Stimulated activated CD4-positive, alpha-beta T cell treated with anti-CD3 and anti-CD28 coated beads, TNF-alpha, amount 100 ng/mL, for 48 hours (primary cell): ENCODE results near the gene TEAD1.

Source experiments
- DNase-seq, 3 donors: peaks; one replicate each; pipeline ENCODE4 v3.0.0-alpha.2; 2020; ENCODE audit warnings: low read depth in 3 of 3

TEAD1 gene

GRCh38 chr11:12809864-12810567, 135.8 kb downstream of the TEAD1 start:
- DNase-seq, result no peak

- no peak for DNase-seq
Measured at GRCh38 chr11:12810568-12810894, 136.3 kb downstream of the TEAD1 start.

- no peak for DNase-seq
Measured at GRCh38 chr11:12811861-12812260, 137.6 kb downstream of the TEAD1 start.

- no peak for DNase-seq
Measured at GRCh38 chr11:12812849-12813248, 138.6 kb downstream of the TEAD1 start.

DNA sequence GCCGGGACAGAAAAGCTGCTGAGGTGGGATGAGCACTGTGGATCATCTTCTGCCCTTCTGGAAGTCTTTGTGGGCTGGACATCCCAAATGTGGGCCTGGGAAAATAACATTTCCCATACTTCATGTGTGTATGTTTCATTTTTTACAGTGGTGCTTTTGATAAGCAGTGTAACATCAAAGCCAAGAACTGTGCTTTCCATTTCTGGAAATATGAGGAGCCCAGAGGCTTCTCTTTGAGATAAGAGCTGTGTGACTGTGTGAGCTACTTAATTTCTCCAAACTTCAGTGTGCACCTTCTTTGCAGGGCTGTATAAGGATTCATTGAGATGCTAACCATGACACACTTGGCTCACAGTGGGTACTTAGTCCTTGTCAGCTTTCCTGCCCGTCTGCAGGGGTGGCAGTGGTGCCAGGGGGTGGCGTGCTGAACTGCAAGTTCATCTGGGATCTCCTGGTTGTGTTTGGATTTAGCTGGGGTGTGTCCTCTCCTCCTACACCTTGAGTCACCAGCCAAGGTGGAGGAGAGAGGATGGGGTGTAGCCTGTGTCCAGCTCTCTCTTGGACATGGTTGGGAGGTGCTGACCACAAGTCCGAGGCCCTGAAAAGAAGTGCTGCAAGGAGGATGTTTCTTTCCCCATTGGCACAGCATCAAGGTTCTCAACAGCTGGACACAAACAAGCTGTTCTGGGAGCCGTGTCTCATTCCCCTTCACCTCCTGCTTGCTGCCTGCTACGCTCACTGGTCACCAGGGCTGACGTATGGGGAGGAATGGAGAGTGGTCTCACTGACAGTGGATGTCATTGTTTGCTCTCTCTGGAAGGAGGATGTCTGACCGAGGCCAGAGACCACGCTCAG, 139.4 kb downstream of the TEAD1 start:
- no peak for DNase-seq

DNA sequence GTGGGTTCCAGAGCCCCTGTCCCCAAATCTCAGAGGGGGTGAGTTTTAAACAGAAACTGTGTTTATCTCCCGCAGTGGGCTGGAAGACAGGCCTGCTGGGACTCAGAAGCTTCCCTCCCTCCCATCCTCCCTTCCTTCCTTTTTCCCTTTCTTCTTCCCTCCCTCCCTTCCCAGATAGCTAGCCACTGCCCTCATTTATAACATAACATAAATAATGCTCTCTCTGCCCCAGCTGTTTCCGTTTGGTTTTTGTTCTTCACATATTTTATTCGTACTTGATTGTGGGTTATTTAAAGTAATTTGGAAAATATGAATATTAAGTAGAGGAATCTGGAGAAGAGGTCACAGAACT, 140.9 kb downstream of the TEAD1 start:
- no peak for DNase-seq

GRCh38 chr11:12815931-12816494, 141.8 kb downstream of the TEAD1 start:
- no peak for DNase-seq

GRCh38 chr11:12817681-12818332, 143.6 kb downstream of the TEAD1 start:
- no peak for DNase-seq

DNA sequence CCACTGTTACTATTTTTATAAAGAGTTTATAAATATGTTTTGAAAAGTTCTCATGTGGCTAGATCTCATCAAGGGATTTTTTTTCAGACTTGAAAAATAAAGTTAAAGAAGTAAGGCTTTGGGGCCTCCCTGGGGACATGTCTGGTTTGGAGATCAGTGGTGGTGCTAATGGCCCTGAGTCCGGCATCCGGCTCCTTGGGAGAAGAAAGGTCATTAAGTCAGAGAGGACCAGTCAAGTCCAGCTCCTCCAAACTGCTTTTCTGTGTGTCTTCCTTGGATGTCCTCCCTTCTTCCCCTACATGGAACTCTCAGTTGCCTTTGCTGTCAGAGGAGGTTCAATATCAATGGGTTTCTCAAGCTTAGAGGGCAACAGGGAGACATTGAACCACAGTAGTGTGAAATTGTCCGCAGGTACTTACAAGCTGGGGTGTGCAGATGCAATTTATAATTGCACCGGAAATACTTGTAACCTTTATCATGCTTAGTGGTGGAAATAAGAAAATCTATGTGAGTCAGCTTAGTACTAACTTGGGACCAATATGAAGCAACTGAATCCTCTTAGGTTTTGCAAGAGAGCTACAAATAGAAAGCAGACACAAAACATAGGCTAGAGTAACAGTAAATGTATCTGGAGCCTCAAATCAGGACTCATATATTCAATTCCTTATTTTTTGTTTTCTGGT, 144.3 kb downstream of the TEAD1 start:
- no peak for DNase-seq

DNA sequence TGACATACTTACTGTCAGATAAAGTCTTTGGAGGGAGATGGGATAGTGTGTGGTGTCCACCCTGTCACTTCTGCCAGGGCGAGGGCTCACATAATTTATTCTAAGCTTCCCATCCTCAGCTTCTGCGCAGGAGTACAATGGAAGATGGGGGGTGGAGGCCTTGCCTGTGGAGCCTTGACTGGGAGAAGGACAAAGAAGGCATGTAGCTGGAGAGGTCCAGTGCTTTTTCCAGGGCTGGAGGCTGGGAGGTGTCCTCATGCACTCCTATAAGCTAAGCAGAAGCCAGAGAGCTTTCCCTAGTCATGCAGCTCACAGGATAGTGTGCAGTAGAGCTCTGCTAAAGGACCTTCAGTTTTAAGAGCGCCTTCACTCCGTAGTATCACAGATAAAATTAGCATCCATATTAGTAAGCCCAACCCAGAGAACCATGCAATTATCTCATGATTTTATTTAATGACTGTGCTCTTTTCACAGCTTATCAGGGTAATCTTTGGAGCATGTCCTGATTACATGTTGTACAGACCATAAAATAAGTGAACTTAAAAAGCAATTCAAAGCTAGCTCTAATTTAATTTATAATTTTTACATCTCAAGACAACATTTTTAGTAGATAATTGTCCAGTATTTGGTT, 148.3 kb downstream of the TEAD1 start:
- no peak for DNase-seq

DNA sequence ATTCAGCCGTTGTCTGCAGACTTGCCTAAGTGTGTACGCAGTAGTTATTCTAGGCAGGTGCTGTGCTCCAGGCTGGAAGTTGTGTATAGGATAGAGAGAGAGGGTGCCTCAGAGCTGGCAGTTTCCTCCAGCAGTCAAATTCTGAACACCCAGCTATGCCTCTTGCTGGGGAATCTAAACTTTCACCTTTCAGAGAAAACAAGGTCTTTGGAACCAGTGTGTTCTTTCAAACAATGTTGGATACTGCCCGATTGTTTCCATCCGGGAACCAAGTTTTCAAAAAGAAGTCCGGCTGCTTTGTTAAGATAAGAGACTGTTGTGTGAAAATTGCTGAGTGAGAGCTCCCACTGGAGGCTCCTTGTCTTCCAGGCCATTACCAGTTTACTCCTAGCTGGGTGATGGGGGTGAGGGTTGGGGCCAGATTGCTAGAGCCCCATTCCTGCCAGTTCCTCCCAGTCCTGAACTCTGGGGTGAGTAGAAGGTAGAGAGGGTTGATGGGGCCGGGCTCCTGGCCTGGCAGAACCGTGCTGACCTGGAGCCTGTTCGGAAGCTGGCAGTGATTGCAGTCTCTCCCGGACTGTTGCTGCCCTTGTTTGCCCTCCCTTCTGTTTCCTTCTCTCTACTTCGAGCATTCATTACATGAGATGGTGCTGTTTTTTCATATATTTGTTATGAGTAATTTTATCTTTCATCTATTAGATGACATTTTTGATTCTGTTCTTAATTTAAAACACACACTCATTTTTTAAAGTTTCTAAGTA, 150.2 kb downstream of the TEAD1 start:
- DNase-seq, result no peak

DNA sequence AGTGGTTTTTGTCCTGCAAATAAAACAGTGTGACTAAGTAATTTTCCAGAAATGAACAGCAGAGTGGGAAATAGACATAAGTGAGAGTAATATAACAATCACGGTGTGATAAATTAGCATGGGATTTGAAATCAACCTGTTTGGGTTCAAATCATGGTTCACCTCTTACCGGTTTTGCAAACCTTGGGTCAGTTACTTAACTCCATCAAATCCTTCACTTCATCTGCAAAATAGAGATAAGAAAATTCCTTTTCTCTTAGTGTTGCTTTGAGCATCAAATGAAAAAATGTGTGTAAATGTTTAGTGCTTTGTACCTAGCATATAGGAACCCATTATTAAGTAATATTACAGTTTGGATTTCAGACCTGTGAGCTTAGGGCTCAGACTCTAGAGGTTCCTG, 152.2 kb downstream of the TEAD1 start:
- DNase-seq, result no peak

DNA sequence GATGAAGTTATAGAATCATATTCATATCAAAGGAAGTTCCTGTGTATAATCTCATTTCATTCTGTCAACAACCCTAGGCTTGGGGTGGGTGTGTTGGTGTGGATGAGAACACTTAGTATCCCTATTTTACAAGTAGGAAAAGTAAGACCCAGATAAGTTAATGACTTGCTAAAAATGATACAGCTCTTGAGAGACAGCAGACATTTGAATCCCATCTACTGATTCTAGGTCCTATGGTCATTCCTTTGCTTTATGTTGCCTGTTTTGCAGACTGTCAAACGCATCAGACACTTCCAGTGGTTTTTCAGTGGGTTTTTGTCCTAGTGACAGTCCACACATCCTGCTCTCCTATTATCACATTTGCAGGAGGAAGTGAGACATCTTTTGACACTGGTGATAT, 153.1 kb downstream of the TEAD1 start:
- no peak for DNase-seq

- no peak for DNase-seq
Measured at GRCh38 chr11:12827929-12828812, 153.9 kb downstream of the TEAD1 start.

DNA sequence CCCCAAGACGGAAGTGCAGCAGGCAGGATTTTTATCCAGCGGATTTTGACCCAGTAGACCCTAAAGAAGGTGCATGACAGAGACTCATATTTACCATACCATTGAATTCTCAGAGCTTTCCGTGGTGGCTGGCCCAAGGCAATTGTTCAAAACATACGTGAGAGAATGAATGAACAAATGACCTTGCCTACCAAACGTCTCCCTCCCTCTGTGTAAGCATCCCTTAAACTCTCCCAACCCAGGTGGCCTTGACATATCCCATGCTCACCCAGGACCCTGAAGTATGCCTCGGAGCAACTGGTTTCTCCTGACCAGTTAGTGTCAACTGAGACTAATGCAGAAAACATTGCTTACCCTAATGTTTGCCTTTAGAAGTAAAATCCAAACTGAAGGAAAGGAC, 154.9 kb downstream of the TEAD1 start:
- no peak for DNase-seq

- no peak for DNase-seq
Measured at GRCh38 chr11:12829540-12830314, 155.5 kb downstream of the TEAD1 start.

DNA sequence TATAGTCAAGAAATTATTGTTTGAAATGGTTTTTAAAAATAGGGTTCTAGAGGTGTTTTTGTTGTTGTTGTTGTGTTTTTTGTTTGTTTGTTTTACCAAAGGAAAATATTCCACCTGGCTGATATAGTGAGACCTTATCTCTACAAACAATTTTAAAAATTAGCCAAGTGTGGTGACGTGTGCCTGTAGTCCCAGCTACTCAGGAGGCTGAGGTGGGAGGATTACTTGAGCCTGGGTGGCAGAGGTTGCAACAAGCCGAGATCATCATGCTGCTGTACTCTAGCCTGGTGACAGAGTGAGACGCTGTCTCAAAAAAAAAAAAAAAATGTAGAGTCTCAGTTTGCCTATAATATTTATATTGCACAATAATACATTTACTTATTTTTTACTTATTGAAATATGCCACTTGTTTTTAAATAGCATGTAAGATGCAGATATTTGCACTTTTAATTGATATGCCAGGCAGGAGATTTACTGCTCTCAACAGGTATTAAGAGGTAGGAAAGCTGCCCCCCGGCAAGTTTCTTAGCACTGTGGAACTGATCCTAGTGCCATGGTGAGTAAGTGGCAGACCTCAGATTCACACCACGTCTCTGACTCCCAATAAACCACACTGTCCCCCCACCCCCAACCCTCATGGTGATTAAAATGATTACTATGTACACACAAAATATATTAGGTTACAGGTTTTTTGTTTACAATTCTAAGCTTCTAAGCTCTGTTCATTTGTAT, 157.4 kb downstream of the TEAD1 start:
- no peak for DNase-seq

DNA sequence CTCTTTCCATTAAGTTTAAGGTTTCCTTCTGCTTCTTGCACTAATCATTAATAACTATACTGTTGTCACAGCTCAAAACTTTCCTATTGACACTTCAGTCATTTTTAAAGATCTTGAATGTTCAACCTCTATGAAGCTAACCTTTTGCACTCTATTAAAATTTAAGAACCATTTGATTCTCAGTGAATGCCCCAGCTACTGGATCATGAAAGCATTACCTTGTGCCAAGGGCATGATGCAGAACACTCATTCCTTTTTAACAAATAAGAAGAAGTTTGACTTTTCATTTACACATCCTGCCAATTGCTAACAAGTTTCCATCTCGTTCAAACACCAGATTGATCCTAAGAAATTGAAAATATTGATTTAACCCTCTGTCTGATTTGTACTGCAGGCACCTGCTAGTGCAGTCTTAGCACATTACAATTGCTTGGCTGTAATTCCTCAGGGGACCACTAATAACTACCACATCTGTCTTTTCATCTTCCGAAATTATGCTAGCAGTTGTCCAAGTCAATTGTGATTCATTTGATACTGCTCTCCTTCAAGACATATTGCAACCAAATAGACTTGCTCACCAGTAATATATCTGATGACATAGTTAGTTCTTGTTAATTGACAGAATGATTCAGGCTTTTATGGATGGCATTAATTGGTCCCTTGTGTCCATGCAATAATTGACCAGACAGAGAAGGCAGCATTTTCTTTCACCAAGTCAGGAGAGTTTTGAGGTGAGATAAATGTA, 158.4 kb downstream of the TEAD1 start:
- no peak for DNase-seq
